Fibroblast of lung (primary cell): ENCODE measurements around the gene CEP131. TPM values are rescaled to one million over a fixed set of nuclear protein-coding genes. Genes with fewer than 3 reads are reported as not detected.

Experiments
- DNase-seq, 2 donors: peaks; one replicate each; pipeline versions ENCODE4 v3.0.0 to v3.0.0-alpha.2; 2010; ENCODE audit warnings: low read depth in 2 of 2
- H2AFZ ChIP-seq: 2 replicates; pipeline ENCODE4 v1.5.1; 2012; ENCODE audit warnings: low read length, control low read depth, inconsistent platforms
- H3K27ac ChIP-seq: 2 replicates; pipeline ENCODE4 v1.5.1; 2011; ENCODE audit warnings: low read length, control low read depth; ENCODE audit not compliant: insufficient read depth
- H3K27me3 ChIP-seq: 2 replicates; pipeline ENCODE4 v1.5.1; 2011; ENCODE audit warnings: mild to moderate bottlenecking, low read length; ENCODE audit not compliant: control insufficient read depth, insufficient read depth
- H3K36me3 ChIP-seq: 2 replicates; pipeline ENCODE4 v1.5.1; 2011; ENCODE audit warnings: low read length; ENCODE audit not compliant: control insufficient read depth, insufficient read depth
- H3K4me1 ChIP-seq: 2 replicates; pipeline ENCODE4 v1.5.1; 2011; ENCODE audit warnings: low read length; ENCODE audit not compliant: control insufficient read depth, insufficient read depth; ENCODE audit errors: extremely low read depth
- H3K4me2 ChIP-seq: 2 replicates; pipeline ENCODE4 v1.5.1; 2011; ENCODE audit warnings: low read length, control low read depth; ENCODE audit not compliant: insufficient read depth; ENCODE audit errors: extremely low read depth
- H3K4me3 ChIP-seq, 4 experiments: fragments of 200-600 bp in 1 of 4; sonication (generic) in 1 of 4; replicated peaks in 1 of 4; 2 replicates each; pipeline ENCODE4 v1.5.1; 2011 to 2016; ENCODE audit warnings: low read length in 4 of 4, low read depth in 3 of 4, mild to moderate bottlenecking in 3 of 4, control low read depth in 2 of 4, inconsistent platforms in 1 of 4, mixed read lengths in 1 of 4; ENCODE audit not compliant: insufficient read depth in 1 of 4; ENCODE audit errors: control extremely low read depth in 1 of 4
- H3K79me2 ChIP-seq: 2 replicates; pipeline ENCODE4 v1.5.1; 2012; ENCODE audit warnings: mild to moderate bottlenecking, low read length, inconsistent platforms; ENCODE audit not compliant: control insufficient read depth, insufficient read depth
- H3K9ac ChIP-seq: 2 replicates; pipeline ENCODE4 v1.5.1; 2011; ENCODE audit warnings: mild to moderate bottlenecking, low read length, control low read depth; ENCODE audit not compliant: insufficient read depth
- H3K9me3 ChIP-seq: 2 replicates; pipeline ENCODE4 v1.5.1; 2012; ENCODE audit warnings: low read depth, low read length; ENCODE audit not compliant: control insufficient read depth, insufficient read depth
- H4K20me1 ChIP-seq: 2 replicates; pipeline ENCODE4 v1.5.1; 2011; ENCODE audit warnings: low read length; ENCODE audit not compliant: control insufficient read depth, insufficient read depth; ENCODE audit errors: extremely low read depth
- EZH2 ChIP-seq: IDR thresholded peaks from 2 replicates; pipeline ENCODE4 v1.5.1; 2012; ENCODE audit warnings: low read length, control low read depth, mild to moderate bottlenecking; ENCODE audit errors: missing control alignments
- polyA plus RNA-seq, 2 donors: library from polyadenylated mRNA; depleted of rRNA in 1 of 2; stranded (reverse) in 1 of 2; unstranded in 1 of 2; fragments of >200 nt; gene quantifications; 2 replicates each; pipeline ENCODE4 v1.2.1, GENCODE V29; 2011 to 2012; ENCODE audit warnings: missing spikeins in 1 of 2
- total RNA-seq: library from RNA; depleted of rRNA; stranded (reverse); fragments of >200 nt; gene quantifications from 2 replicates; pipeline ENCODE4 v1.2.1, GENCODE V29; 2014
- TF ChIP-seq, protein P1 (sequence below), 2 donors: IDR thresholded peaks in 1 of 2; conservative IDR thresholded peaks in 1 of 2; 1 replicate in 1 of 2; 2 replicates in 1 of 2; pipeline ENCODE4 v1.5.1; 2011 to 2012; ENCODE audit warnings: low read length in 2 of 2, control low read depth in 1 of 2, inconsistent platforms in 1 of 2, low read depth in 1 of 2, mild to moderate bottlenecking in 1 of 2

CEP131 gene
- total and polyA plus RNA-seq, 2 donors (not counting 1 experiment from before 2014, with no cell fraction given) = 2.0 to 7.4 TPM

DNA sequence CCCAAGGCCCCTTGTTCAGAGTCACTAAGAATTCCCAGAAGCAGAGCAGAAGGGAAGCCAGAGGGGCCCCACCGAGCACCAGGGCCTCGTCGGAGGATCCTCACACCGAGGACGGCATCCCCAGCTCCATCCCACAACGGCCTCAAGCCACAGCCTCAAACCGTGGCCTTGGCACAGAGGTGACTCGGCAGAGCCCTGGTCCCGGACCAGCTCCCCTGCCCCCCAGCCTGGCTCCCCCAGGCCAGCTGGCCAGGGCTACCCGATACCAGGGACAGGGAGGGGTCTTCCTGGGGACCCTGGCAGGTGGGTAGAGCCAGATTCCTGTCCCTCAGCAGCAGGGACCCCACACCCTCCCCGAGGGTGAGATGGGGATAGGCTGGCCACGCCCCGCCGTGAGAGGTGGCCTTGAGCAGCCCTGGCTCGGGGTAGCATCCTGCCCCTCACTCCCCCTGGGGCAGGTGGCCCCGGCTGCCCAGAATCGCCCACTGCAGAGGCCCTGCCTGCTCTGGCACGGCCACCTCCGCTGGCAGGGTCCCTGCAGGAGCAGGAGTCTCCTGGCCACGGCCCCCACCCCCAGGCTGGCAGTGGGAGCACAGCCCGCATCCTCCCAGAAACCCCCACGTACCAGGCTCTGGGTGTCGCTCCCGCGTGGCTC lies 63.0 kb downstream of the CEP131 start:
- H3K79me2 ChIP-seq = no peaks in the 10 kb centered on the region
- H3K27ac ChIP-seq = no peak overlapping the region
- H3K36me3 ChIP-seq = no peaks in the 10 kb centered on the region
- H3K4me3 ChIP-seq = no peak overlapping the region
- H3K9ac ChIP-seq = no peak overlapping the region
- peaks cover 1% of the 10 kb centered on the region for H3K27me3 ChIP-seq
- DNase-seq = no peak
- no peak for TF ChIP-seq EZH2
- TF ChIP-seq, protein P1, sequence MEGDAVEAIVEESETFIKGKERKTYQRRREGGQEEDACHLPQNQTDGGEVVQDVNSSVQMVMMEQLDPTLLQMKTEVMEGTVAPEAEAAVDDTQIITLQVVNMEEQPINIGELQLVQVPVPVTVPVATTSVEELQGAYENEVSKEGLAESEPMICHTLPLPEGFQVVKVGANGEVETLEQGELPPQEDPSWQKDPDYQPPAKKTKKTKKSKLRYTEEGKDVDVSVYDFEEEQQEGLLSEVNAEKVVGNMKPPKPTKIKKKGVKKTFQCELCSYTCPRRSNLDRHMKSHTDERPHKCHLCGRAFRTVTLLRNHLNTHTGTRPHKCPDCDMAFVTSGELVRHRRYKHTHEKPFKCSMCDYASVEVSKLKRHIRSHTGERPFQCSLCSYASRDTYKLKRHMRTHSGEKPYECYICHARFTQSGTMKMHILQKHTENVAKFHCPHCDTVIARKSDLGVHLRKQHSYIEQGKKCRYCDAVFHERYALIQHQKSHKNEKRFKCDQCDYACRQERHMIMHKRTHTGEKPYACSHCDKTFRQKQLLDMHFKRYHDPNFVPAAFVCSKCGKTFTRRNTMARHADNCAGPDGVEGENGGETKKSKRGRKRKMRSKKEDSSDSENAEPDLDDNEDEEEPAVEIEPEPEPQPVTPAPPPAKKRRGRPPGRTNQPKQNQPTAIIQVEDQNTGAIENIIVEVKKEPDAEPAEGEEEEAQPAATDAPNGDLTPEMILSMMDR (conservative IDR thresholded peaks at IDR 0.05 in 1 of 2, IDR thresholded peaks at IDR 0.05 in 1 of 2; ENCODE audit: low read depth in 1 of 2, low read length in 2 of 2) = no peak
- H3K9me3 ChIP-seq = no peaks in the 10 kb centered on the region
- no peak overlapping the region for H3K4me2 ChIP-seq
- H4K20me1 ChIP-seq = no peaks in the 10 kb centered on the region
- H3K4me1 ChIP-seq = no peaks in the 10 kb centered on the region
- no peak overlapping the region for H2AFZ ChIP-seq

DNA sequence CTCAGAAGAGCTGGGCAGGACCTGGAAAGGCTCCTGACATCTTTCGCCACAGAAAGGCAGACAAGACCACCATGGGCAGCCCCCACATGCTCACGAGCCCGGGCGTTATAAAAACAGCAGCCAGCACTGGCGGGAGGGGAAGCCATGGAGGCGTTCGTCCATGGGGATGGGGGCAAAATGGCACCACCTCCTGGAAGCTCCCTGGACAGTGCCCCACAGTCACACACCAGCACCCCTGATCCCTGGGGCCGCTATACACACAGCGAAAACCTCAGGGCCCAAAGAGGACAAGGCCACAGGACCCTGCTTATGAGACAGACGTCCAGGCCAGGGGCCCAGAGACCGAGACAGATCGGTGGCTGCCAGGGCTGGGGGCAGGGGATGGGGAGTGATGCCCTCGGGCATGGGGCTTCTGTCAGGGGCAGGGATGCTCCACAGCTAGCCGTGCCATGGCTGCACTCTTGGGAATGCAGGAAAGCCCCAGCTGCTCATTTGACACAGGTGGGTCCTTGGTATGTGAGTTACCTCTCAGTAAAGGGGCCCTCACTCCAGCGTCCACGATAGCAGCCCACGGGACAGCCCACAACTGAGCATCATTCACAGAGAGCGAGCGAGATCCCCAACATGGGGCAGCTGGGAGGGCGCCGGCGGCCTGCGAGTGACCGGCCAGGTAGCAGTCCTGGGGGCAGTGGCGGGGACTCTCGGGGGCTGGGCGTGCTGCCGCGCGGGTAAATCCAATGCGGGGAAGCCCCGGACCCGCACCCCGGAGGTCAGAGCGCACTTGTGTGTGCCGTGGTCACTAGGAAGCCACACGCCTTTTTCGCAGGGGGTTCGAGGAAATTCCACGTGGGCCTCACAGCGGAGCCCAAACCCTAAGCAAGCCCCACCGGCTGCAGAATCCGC lies 63.8 kb downstream of the CEP131 start:
- no peak overlapping the region for H2AFZ ChIP-seq
- H3K9me3 ChIP-seq = no peaks in the 10 kb centered on the region
- H4K20me1 ChIP-seq = no peaks in the 10 kb centered on the region
- TF ChIP-seq EZH2 = no peak
- TF ChIP-seq, protein P1 (conservative IDR thresholded peaks at IDR 0.05 in 1 of 2, IDR thresholded peaks at IDR 0.05 in 1 of 2; ENCODE audit: low read depth in 1 of 2, low read length in 2 of 2) = no peak
- DNase-seq = no peak
- H3K4me2 ChIP-seq = no peak overlapping the region
- no peaks in the 10 kb centered on the region for H3K79me2 ChIP-seq
- no peaks in the 10 kb centered on the region for H3K4me1 ChIP-seq
- H3K27ac ChIP-seq = no peak overlapping the region
- no peak overlapping the region for H3K9ac ChIP-seq
- H3K4me3 ChIP-seq = no peak overlapping the region
- no peaks in the 10 kb centered on the region for H3K36me3 ChIP-seq
- no peaks in the 10 kb centered on the region for H3K27me3 ChIP-seq

DNA sequence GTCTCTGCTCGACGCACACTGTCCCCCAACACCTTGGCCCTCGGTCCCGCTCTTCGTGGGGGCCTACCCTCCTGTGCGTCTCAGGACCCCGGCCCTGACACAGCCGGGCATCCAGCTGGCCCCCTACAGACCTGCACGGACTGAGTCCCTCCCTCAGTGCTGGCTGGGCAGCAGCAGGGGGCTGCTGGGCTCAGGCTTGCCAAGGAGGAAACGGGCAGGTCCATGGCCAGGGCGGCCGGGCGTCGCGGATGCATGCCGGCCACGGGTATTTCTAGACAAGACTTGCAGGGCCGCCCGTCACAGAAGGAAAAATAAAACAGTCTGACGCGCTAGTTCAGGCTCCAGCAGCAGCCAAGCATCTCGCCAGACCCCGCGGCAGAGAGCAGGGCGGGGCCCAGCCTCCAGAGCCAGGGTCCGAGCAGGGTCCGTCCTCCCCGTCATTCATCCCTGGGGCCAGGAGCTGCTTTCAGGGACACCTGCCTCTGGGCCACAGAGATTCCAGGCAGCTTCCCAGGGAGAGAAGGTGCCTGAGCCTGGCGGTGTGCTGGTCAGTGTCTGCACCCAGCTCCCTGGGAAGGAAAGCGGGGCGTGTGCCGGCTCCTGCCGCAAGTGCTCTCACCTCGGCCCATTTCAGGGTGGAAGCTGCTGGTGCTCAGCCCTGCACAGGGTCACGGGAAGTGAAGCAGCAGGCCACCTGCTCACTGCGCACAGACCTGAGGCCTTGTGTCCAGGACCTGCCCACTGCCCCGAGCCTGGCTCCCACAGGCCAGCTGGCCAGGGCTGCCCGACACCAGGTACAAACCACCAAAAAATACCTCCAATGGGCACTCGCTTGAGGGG lies 64.7 kb downstream of the CEP131 start:
- H4K20me1 ChIP-seq = no peaks in the 10 kb centered on the region
- H3K27me3 ChIP-seq = no peaks in the 10 kb centered on the region
- no peaks in the 10 kb centered on the region for H3K79me2 ChIP-seq
- H3K9me3 ChIP-seq = no peaks in the 10 kb centered on the region
- H3K27ac ChIP-seq = no peak overlapping the region
- TF ChIP-seq, protein P1 (conservative IDR thresholded peaks at IDR 0.05 in 1 of 2, IDR thresholded peaks at IDR 0.05 in 1 of 2; ENCODE audit: low read depth in 1 of 2, low read length in 2 of 2) = no peak
- TF ChIP-seq EZH2 = no peak
- H2AFZ ChIP-seq = no peak overlapping the region
- no peaks in the 10 kb centered on the region for H3K36me3 ChIP-seq
- H3K4me1 ChIP-seq = no peaks in the 10 kb centered on the region
- no peak for DNase-seq
- no peak overlapping the region for H3K9ac ChIP-seq
- no peak overlapping the region for H3K4me2 ChIP-seq
- H3K4me3 ChIP-seq = no peak overlapping the region
